IPS-18c (cell line): ENCODE data around the gene FAM117B.
"Not testable (repeated sequence)": the region's sequence is repeated elsewhere in the genome, so short reads cannot be mapped to it uniquely, and the experiment has no call there.

Experiments
- H3K4me3 ChIP-seq: 2 replicates; pipeline ENCODE4 v1.7.0; 2013; ENCODE audit warnings: low read depth, mild to moderate bottlenecking, low read length, moderate library complexity; ENCODE audit not compliant: insufficient read depth
- H3K9me3 ChIP-seq: one replicate; pipeline ENCODE4 v1.6.1; 2013; ENCODE audit warnings: mild to moderate bottlenecking, low read length, moderate library complexity; ENCODE audit not compliant: control insufficient read depth, insufficient read depth

The FAM117B gene

DNA sequence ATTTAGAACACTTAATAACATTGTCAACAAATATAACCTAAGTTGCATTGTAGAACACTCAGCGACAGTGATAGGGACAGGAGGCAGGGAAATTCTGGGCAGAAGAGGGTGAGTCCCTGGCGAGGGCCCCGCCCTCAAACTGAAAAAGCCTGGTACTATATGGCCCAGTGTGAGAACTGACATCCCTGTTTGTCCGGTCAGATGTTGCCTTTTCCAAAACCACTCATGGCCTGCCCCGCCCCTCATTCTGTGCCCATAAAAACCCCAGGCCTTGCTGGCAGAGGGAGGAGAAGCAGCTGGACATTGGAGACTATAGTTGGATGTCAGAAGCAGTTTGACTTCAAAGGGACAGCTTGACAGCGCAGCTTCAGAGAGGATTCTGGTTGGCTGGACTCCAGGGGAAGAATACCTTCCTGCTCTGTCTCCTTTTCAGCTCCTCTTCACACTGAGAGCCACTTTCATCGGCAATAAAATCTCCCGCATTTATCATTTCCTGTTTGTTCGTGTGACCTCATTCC is 47.0 kb downstream of the FAM117B start:
- Histone ChIP-seq H3K9me3 (no peaks in the 10 kb centered on the region), H3K4me3 (no peak overlapping the region)

DNA sequence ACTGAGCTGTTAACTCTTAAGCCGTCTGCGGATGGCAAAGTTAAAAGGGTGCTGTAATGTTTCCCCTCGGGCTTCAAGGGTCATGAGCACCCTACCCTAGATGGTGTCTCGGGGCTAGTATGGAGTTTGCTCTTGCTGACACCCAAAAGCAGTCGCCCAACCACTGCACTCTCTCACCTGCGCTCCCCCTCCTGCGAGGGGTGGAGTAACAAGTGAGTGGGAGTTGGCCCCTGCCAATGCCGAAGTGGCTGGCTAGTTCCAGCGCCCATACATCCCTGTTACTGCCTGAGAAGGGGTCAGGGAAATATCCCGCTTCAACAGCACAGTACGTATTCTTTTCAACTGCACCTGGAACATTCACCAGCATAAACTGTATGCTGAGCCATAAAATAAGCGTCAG is 47.5 kb downstream of the FAM117B start:
- H3K4me3 ChIP-seq = no peak overlapping the region
- H3K9me3 ChIP-seq = no peaks in the 10 kb centered on the region

GRCh38 chr2:202687276-202687675 is 52.5 kb downstream of the FAM117B start:
- H3K4me3 ChIP-seq = no peak overlapping the region
- H3K9me3 ChIP-seq = no peaks in the 10 kb centered on the region

DNA sequence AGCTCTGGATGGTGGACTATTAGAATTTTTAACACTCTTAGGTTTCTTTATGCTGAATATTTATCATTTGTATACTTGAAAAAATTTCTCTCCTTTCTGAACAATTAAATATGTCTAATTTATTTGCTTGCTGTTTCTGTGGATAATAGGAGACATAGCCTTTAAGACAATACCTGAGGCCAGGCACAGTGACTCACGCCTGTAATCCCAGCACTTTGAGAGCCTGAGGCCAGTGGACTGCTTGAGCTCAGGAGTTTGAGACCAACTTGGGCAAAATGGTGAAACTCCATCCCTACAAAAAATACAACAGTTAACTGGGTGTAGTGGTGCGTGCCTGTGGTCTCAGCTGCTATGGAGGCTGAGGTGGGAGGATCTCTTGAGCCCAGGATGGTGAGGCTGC is 54.7 kb downstream of the FAM117B start:
- H3K4me3 ChIP-seq = no peak overlapping the region
- no peaks in the 10 kb centered on the region for H3K9me3 ChIP-seq

GRCh38 chr2:202689898-202690297 is 55.1 kb downstream of the FAM117B start:
- Histone ChIP-seq H3K9me3 (no peaks in the 10 kb centered on the region), H3K4me3 (no peak overlapping the region)

DNA sequence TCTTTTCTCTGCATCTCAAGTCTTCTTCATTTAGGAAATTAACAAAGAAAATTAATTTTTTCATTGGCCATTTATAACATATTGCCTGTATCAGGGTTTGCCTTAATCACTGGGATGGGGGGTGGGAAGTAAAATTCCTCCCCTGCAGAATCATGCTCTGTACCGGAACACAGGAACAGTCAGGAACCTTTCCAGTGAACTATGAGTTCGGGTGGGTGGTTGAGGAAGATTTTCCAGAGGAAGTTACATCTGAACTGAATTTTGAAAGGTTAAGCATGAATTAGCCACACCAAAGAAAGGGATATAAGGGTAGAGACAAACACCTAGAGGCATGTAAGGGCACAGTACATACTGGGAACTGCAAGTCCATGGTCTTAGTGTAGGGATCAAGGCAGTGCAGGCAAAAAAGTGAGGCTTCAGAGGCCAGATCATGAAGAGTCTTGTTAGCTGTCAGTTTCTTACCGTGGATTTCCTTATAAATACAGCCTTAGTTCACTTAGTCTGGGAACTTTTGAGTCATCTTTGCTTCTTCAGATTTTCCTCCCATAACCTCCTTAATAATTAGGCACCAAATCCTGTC is 55.6 kb downstream of the FAM117B start:
- H3K9me3 ChIP-seq = no peaks in the 10 kb centered on the region
- H3K4me3 ChIP-seq = no peak overlapping the region

GRCh38 chr2:202693503-202693902 is 58.7 kb downstream of the FAM117B start:
- no peaks in the 10 kb centered on the region for H3K9me3 ChIP-seq
- H3K4me3 ChIP-seq = no peak overlapping the region

DNA sequence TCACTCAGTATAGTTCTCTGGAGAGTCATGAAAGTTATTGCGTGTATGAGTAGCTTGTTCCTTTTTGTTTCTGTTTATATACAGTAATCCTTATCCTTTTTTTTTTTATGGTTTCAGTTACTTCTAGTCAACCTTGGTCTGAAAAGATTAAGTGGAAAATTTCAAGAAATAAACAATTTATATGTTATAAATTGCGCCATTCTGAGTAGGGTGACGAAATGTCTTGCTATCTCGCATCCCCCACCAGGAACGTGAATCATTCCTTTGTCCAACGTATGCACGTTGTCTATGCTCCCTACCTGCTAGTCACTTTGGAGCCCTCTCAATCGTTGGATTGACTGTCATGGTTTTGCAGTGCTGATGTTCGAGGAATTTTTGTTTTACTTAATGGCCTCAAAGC is 60.4 kb downstream of the FAM117B start:
- Histone ChIP-seq H3K4me3 (no peak overlapping the region), H3K9me3 (no peaks in the 10 kb centered on the region)

DNA sequence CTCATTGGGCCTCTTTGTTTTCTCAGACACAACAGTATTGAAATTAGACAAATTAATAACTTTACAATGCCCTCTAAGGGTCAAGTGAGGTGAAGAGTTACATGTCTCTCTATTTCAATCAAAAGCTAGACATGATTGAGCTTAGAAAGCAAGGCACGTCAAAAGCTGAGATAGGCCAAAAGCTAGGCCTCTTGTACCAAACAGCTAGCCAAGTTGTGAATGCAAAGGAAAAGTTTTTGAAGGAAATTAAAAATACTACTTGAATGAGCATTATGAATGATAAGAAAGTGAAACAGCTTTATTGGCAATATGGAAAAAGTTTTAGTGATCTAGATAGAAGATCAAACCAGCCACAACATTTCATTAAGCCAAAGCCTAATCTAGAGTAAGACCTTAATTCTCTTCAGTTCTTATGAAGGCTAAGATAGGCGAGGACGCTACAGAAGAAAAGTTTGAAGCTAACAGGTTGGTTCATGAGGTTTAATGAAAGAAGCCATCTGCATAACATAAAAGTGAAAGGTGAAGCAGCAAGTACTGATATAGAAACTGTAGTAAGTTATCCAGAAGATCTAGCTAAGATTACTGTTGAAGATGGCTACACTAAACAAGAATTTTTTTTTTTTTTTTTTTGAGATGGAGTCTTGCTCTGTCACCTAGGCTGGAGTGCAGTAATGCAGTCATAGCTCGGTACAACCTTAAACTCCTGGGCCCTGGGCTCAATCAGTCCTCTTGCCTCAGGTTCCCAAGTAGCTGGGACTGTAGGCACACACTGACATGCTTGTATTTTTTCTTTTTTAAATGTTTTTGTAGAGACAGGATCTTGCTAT is 65.5 kb downstream of the FAM117B start:
- no peaks in the 10 kb centered on the region for H3K9me3 ChIP-seq
- H3K4me3 ChIP-seq = no peak overlapping the region

- Histone ChIP-seq H3K9me3 (no peaks in the 10 kb centered on the region), H3K4me3 (no peak overlapping the region)
Measured at GRCh38 chr2:202703091-202703490, 68.3 kb downstream of the FAM117B start.

GRCh38 chr2:202704248-202704647 is 69.5 kb downstream of the FAM117B start:
- Histone ChIP-seq H3K4me3 (no peak overlapping the region), H3K9me3 (no peaks in the 10 kb centered on the region)

GRCh38 chr2:202705446-202706020 is 70.8 kb downstream of the FAM117B start:
- Histone ChIP-seq H3K4me3 (no peak overlapping the region), H3K9me3 (no peaks in the 10 kb centered on the region)

GRCh38 chr2:202714971-202715935 is 80.5 kb downstream of the FAM117B start:
- not testable (repeated sequence) for H3K9me3 ChIP-seq, H3K4me3 ChIP-seq

- no peak overlapping the region for H3K4me3 ChIP-seq
- no peaks in the 10 kb centered on the region for H3K9me3 ChIP-seq
Measured at GRCh38 chr2:202716114-202716718, 81.4 kb downstream of the FAM117B start.

DNA sequence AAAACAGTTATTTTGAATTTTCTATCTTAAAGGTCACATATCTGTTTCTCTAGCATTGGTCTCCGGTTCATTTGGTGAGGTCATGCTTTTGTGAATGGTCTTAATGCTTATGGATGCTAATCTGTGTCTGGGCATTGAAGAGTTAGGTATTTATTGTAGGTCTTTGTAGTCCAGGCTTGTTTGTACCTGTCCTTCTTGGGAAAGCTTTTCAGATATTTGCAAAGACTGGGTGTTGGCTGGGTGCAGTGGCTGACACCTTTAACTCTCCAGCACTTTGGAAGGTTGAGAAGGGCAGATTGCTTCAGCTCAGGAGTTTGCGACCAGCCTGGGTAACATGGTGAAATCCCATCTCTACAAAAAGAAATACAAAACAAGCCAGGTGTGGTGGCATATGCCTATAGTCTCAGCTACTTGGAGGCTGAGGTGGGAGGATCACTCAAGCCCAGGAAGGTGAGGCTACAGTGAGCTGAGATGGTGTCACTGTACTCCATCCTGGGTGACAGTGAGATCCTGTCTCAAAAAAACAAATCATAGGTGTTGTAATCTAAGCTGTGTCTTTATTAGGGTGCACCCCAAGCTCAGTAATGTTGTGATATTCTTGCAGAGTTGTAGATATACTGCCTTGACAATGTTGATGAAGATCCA is 82.3 kb downstream of the FAM117B start:
- H3K4me3 ChIP-seq = no peak overlapping the region

DNA sequence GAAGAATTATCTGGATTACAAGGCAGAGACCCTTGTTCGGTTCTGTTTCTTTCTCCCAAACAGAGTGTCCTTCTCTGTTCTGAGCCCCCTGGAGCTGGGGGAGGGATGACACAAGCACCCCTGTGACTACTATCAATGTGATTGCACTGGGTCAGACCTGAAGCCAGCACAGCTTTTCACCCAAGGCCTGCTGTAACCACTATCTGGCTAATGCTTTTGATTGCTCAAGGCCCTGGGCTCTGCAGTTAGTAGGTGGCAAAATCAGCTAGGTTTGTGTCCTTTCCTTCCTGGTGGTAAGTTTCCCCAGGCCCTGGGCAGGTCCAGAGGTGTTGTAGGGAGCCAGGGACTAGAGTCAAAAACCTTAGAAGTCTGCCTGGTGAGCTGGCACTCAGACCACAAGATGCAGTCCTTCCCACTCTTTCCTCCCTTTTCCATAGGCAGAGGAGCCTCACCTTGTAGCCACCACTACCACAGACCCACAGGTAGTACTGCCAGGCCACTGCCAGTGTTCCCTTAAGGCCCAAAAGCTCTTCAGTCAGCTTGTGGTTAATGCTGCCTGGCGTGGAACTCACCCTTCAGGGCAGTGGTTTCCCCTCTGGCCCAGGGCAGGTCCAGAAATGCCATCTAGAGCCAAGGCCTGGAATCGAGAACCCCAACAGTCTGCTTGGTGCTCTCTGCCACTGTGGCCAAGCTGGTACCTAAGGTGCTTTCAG is 83.0 kb downstream of the FAM117B start:
- Histone ChIP-seq H3K9me3 (no peaks in the 10 kb centered on the region), H3K4me3 (no peak overlapping the region)

More for the DNA sequence above, 82.3 kb downstream of the FAM117B start:
- H3K9me3 ChIP-seq = no peaks in the 10 kb centered on the region
